ENCODE measurements around the gene CCDC138.

The CCDC138 gene

GRCh38 chr2:108813732-108814131 is 27.2 kb downstream of the CCDC138 start:
- TF ChIP-seq, protein P1, sequence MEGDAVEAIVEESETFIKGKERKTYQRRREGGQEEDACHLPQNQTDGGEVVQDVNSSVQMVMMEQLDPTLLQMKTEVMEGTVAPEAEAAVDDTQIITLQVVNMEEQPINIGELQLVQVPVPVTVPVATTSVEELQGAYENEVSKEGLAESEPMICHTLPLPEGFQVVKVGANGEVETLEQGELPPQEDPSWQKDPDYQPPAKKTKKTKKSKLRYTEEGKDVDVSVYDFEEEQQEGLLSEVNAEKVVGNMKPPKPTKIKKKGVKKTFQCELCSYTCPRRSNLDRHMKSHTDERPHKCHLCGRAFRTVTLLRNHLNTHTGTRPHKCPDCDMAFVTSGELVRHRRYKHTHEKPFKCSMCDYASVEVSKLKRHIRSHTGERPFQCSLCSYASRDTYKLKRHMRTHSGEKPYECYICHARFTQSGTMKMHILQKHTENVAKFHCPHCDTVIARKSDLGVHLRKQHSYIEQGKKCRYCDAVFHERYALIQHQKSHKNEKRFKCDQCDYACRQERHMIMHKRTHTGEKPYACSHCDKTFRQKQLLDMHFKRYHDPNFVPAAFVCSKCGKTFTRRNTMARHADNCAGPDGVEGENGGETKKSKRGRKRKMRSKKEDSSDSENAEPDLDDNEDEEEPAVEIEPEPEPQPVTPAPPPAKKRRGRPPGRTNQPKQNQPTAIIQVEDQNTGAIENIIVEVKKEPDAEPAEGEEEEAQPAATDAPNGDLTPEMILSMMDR (IDR thresholded peaks at IDR 0.05; ENCODE audit: low read depth, low read length, missing control alignments), result no peak
- H3K4me3 ChIP-seq (replicated peaks; ENCODE audit: low read depth, low read length), result no peak overlapping the region
- DNase-seq (ENCODE audit: extremely low read depth, low read depth), result no peak

GRCh38 chr2:108820482-108820881 is 33.9 kb downstream of the CCDC138 start:
- TF ChIP-seq, protein P1 (IDR thresholded peaks at IDR 0.05; ENCODE audit: low read depth, low read length, missing control alignments), result no peak
- no peak overlapping the region for H3K4me3 ChIP-seq (replicated peaks; ENCODE audit: low read depth, low read length)
- no peak for DNase-seq (ENCODE audit: extremely low read depth, low read depth)

- no peak overlapping the region for H3K4me3 ChIP-seq (replicated peaks; ENCODE audit: low read depth, low read length)
- no peak for DNase-seq (ENCODE audit: extremely low read depth, low read depth)
- TF ChIP-seq, protein P1 (IDR thresholded peaks at IDR 0.05; ENCODE audit: low read depth, low read length, missing control alignments), result no peak
These were observed 36.7 kb downstream of the CCDC138 start for GRCh38 chr2:108823286-108823685.

DNA sequence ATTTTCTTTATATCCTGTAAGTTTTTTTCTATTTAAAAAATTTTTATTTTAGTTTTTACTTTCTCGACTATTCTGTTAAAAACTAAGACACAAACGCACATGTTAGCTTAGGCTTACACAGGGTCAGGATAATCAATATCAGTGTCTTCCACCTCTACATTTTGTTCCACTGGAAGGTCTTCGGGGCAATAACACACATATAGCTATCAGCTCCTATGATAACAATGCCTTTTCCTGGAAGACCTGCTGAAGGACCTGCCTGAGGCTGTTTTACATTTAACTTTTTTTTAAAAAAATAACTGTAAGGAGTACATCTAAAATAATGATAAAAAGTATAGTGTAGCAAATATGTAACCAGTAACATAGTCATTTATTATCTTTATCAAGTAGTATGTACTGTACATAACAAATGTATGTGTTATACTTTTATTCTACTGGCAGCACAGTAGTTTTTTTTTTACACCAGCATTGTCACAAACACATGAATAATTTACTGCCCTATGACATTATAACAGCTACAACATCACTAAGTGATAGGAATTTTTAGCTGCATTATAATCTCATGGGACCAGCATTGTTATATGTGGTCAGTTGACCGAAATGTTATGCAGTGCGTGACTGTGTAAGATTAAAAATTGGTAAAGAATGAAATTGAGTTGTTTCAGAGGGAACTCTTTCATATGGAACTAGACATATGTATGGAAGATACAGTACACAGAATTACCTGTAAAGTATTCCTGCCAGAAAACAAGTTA is 37.9 kb downstream of the CCDC138 start:
- no peak overlapping the region for H3K4me3 ChIP-seq (replicated peaks; ENCODE audit: low read depth, low read length)
- TF ChIP-seq, protein P1 (IDR thresholded peaks at IDR 0.05; ENCODE audit: low read depth, low read length, missing control alignments), result no peak
- DNase-seq (ENCODE audit: extremely low read depth, low read depth), result no peak

DNA sequence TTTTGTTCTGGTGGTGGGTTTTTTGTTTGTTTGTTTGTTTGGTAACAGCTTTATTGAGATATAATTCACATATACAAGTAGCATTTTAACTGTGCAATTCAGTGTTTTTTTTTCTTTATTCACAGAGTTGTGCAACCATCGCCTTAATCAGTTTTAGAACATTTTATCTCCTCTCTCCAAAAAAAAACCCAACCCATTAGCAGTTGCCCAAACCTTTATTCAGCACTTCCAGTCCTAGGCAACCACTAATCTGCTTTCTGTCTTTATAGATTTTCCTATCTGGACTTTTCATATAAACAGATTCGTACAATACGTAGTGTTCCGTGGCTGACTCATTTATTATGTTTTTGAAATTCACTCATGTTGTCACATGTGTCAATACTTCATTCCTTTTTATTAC is 38.7 kb downstream of the CCDC138 start:
- DNase-seq (ENCODE audit: extremely low read depth, low read depth), result no peak
- H3K4me3 ChIP-seq (replicated peaks; ENCODE audit: low read depth, low read length), result no peak overlapping the region
- TF ChIP-seq, protein P1 (IDR thresholded peaks at IDR 0.05; ENCODE audit: low read depth, low read length, missing control alignments), result no peak

- TF ChIP-seq, protein P1 (IDR thresholded peaks at IDR 0.05; ENCODE audit: low read depth, low read length, missing control alignments), result no peak
- DNase-seq (ENCODE audit: extremely low read depth, low read depth), result no peak
These were observed 39.2 kb downstream of the CCDC138 start for GRCh38 chr2:108825736-108826135.

More at GRCh38 chr2:108825736-108826135, 39.2 kb downstream of the CCDC138 start:
- H3K4me3 ChIP-seq (replicated peaks; ENCODE audit: low read depth, low read length), result no peak overlapping the region
